GM10266 (cell line): ENCODE results near the gene EXOC3L1.

Source experiments
- DNase-seq: peaks from one replicate; pipeline ENCODE4 v3.0.0; 2012; ENCODE audit errors: extremely low spot score
- CTCF ChIP-seq: IDR thresholded peaks from 2 replicates; pipeline ENCODE4 v1.5.1; 2012; ENCODE audit warnings: mild to moderate bottlenecking, low read depth; ENCODE audit not compliant: control insufficient read depth, insufficient read depth; ENCODE audit errors: missing control alignments

The EXOC3L1 gene

GRCh38 chr16:67235816-67236562 is 46.1 kb upstream of the EXOC3L1 start:
- DNase-seq = no peak
- TF ChIP-seq CTCF = no peak

GRCh38 chr16:67234180-67234597 is 44.3 kb upstream of the EXOC3L1 start:
- no peak for TF ChIP-seq CTCF
- no peak for DNase-seq

GRCh38 chr16:67233596-67233995 is 43.7 kb upstream of the EXOC3L1 start:
- TF ChIP-seq CTCF = no peak
- no peak for DNase-seq

GRCh38 chr16:67230809-67231660 is 41.1 kb upstream of the EXOC3L1 start:
- DNase-seq = no peak
- TF ChIP-seq CTCF = no peak

GRCh38 chr16:67229906-67230808 is 40.2 kb upstream of the EXOC3L1 start:
- DNase-seq = no peak
- TF ChIP-seq CTCF = no peak

GRCh38 chr16:67228905-67229304 is 39.0 kb upstream of the EXOC3L1 start:
- no peak for DNase-seq
- no peak for TF ChIP-seq CTCF
